ENCODE data around the gene PHETA2.
"Not testable (repeated sequence)": the region's sequence is repeated elsewhere in the genome, so short reads cannot be mapped to it uniquely, and the experiment has no call there.

- TF ChIP-seq, protein P1, sequence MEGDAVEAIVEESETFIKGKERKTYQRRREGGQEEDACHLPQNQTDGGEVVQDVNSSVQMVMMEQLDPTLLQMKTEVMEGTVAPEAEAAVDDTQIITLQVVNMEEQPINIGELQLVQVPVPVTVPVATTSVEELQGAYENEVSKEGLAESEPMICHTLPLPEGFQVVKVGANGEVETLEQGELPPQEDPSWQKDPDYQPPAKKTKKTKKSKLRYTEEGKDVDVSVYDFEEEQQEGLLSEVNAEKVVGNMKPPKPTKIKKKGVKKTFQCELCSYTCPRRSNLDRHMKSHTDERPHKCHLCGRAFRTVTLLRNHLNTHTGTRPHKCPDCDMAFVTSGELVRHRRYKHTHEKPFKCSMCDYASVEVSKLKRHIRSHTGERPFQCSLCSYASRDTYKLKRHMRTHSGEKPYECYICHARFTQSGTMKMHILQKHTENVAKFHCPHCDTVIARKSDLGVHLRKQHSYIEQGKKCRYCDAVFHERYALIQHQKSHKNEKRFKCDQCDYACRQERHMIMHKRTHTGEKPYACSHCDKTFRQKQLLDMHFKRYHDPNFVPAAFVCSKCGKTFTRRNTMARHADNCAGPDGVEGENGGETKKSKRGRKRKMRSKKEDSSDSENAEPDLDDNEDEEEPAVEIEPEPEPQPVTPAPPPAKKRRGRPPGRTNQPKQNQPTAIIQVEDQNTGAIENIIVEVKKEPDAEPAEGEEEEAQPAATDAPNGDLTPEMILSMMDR (IDR thresholded peaks at IDR 0.05), result not testable (repeated sequence)
- not testable (repeated sequence) for TF ChIP-seq POLR2A, POLR2AphosphoS5, EP300 (IDR thresholded peaks at IDR 0.05)
These were observed 54.0 kb downstream of the PHETA2 start for GRCh38 chr22:42128007-42128406.

Data from sigmoid colon (tissue), 4 donors.